Subcutaneous abdominal adipose tissue (tissue), 5 donors: ENCODE results near the gene PAM.

ENCODE experiments used
- H3K27ac ChIP-seq: one replicate; pipeline ENCODE4 v1.7.0; 2013; ENCODE audit warnings: low read depth, mild to moderate bottlenecking, inconsistent platforms, low read length, moderate library complexity
- H3K27me3 ChIP-seq, 5 donors: one replicate each; pipeline ENCODE4 v1.7.0; 2013; ENCODE audit warnings: low read length in 5 of 5, inconsistent platforms in 1 of 5; ENCODE audit not compliant: control insufficient read depth in 5 of 5, insufficient read depth in 4 of 5
- H3K36me3 ChIP-seq, 5 donors: one replicate each; pipeline ENCODE4 v1.7.0; 2013; ENCODE audit warnings: low read length in 5 of 5; ENCODE audit not compliant: control insufficient read depth in 5 of 5, insufficient read depth in 5 of 5
- H3K4me1 ChIP-seq, 5 donors: one replicate each; pipeline ENCODE4 v1.7.0; 2013; ENCODE audit warnings: low read length in 5 of 5, mild to moderate bottlenecking in 3 of 5, moderate library complexity in 1 of 5; ENCODE audit not compliant: control insufficient read depth in 5 of 5, insufficient read depth in 5 of 5
- H3K4me3 ChIP-seq, 5 donors: one replicate each; pipeline ENCODE4 v1.7.0; 2013; ENCODE audit warnings: low read length in 5 of 5, low read depth in 1 of 5
- H3K9ac ChIP-seq, 5 donors: one replicate each; pipeline ENCODE4 v1.7.0; 2013; ENCODE audit warnings: low read length in 5 of 5, mild to moderate bottlenecking in 4 of 5, moderate library complexity in 3 of 5
- H3K9me3 ChIP-seq, 5 donors: one replicate each; pipeline ENCODE4 v1.7.0; 2013; ENCODE audit warnings: low read length in 5 of 5; ENCODE audit not compliant: control insufficient read depth in 5 of 5
- donor health status: healthy.
- donor health status: healthy.
- donor health status: healthy.
- donor health status: healthy.
- donor health status: healthy.

Gene PAM

DNA sequence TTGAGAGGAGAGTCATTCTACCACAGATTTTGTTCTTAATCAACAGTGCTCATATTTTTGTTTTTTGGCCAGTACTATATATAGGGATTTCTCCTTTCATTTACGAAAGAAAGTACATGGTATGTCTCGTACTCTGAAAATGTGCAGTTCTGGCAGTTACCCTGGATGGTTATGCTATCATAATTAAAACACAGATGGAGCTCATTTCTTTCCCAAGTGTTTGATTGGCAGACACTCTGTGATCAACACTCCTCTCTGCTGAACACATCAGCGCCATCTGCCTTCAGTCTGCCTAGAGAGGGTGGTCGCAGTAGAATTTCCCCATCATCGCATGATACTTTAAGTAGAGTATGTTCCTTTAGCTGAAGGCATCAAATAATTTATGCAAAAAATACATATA lies 64.5 kb downstream of the PAM start:
- H3K27me3 ChIP-seq, result no peaks in the 10 kb centered on the region
- no peaks in the 10 kb centered on the region for H3K36me3 ChIP-seq
- no peak overlapping the region for H3K9ac ChIP-seq
- no peaks in the 10 kb centered on the region for H3K9me3 ChIP-seq
- H3K27ac ChIP-seq, result no peak overlapping the region
- H3K4me1 ChIP-seq, result peaks cover 0 to 12% (median 5%) of the 10 kb centered on the region in 5 donors
- H3K4me3 ChIP-seq, result no peak overlapping the region

GRCh38 chr5:102823441-102823874 lies 68.4 kb downstream of the PAM start:
- Histone ChIP-seq H3K4me1 (peaks cover 0 to 3% (median 0%) of the 10 kb centered on the region in 5 donors), H3K4me3 (no peak overlapping the region), H3K27me3 (no peaks in the 10 kb centered on the region), H3K9me3 (no peaks in the 10 kb centered on the region), H3K36me3 (no peaks in the 10 kb centered on the region), H3K9ac (no peak overlapping the region), H3K27ac (no peak overlapping the region)

- Histone ChIP-seq H3K4me3 (no peak overlapping the region), H3K4me1 (peaks cover 0 to 3% (median 0%) of the 10 kb centered on the region in 5 donors), H3K9ac (no peak overlapping the region), H3K27ac (no peak overlapping the region), H3K27me3 (no peaks in the 10 kb centered on the region), H3K36me3 (no peaks in the 10 kb centered on the region), H3K9me3 (no peaks in the 10 kb centered on the region)
Observed at GRCh38 chr5:102826629-102827028, 71.5 kb downstream of the PAM start.

GRCh38 chr5:102830241-102830640 lies 75.1 kb downstream of the PAM start:
- no peak overlapping the region for H3K9ac ChIP-seq
- no peak overlapping the region for H3K4me3 ChIP-seq
- H3K27ac ChIP-seq, result no peak overlapping the region
- no peaks in the 10 kb centered on the region for H3K9me3 ChIP-seq
- peaks cover 0 to 3% (median 0%) of the 10 kb centered on the region in 5 donors for H3K4me1 ChIP-seq
- H3K27me3 ChIP-seq, result no peaks in the 10 kb centered on the region
- no peaks in the 10 kb centered on the region for H3K36me3 ChIP-seq

GRCh38 chr5:102832445-102832844 lies 77.3 kb downstream of the PAM start:
- peaks cover 0 to 8% (median 6%) of the 10 kb centered on the region in 5 donors for H3K4me1 ChIP-seq
- H3K9ac ChIP-seq, result no peak overlapping the region
- H3K27ac ChIP-seq, result no peak overlapping the region
- H3K9me3 ChIP-seq, result no peaks in the 10 kb centered on the region
- H3K36me3 ChIP-seq, result no peaks in the 10 kb centered on the region
- H3K27me3 ChIP-seq, result no peaks in the 10 kb centered on the region
- no peak overlapping the region for H3K4me3 ChIP-seq

DNA sequence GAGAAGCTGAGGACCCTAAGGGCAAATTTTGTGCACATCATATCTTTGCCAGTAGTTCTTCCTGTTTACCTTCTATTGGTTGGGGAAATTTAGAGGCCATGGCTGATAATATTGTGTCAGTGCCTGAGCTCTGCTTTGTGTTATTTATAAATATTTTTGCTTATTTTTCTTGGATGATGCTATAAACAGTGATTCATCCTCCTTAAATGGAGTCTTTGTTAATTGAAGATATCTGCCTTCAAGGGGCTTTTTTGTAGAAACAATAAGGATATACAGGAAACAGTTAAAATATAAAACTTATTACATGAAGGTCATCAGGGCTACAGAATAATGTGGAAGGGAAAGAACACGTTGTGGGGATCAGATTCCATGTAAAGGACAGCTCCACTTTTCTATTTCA lies 78.0 kb downstream of the PAM start:
- Histone ChIP-seq H3K27ac (no peak overlapping the region), H3K27me3 (no peaks in the 10 kb centered on the region), H3K36me3 (no peaks in the 10 kb centered on the region), H3K4me3 (no peak overlapping the region), H3K9ac (no peak overlapping the region), H3K4me1 (peaks cover 0 to 8% (median 6%) of the 10 kb centered on the region in 5 donors), H3K9me3 (no peaks in the 10 kb centered on the region)

DNA sequence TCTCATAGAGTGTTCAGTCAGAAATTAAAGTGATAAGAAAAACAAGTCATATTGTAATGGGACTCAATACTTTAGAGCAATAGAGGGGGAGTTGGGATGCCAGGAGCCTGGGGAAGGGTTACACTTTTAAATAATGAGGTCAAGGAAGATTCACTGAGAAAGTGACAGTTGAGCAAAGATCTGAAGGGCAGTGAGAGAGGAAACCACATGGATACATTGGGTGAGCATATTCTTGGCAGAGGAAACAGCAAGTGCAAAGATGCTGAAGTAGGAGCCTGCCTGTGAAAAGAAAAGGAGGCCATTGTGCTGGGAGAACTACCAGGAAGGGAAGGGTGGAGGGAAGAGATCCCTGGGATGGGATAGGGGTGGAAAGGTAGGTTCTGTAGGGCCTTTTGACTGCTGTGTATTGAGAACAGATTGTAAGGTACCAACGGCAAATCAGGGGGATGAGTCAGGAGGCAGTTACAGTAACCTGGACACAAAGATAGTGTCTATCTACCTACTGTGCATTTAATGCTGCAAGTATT lies 79.4 kb downstream of the PAM start:
- no peaks in the 10 kb centered on the region for H3K36me3 ChIP-seq

DNA sequence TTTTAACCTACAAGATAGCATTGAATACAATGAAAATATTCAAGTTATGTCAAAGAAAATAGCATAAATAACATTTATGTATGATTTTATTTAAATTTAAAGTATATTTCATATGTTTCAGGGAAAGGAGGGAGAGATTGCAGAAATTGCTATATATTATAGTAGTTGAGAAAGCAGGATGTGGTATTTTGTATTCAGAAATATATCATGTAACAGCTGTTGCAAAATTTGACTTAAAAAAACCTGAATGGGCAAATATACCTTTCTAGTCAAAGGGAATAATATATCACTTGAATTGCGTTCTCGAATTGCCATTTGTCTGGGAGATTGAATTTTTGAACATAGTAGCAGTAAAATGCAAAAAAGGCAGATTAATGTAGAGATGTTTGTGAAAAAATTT lies 80.6 kb downstream of the PAM start:
- H3K36me3 ChIP-seq, result no peaks in the 10 kb centered on the region

More for the DNA sequence above, 79.4 kb downstream of the PAM start:
- Histone ChIP-seq H3K4me1 (peaks cover 0 to 8% (median 6%) of the 10 kb centered on the region in 5 donors), H3K27ac (no peak overlapping the region), H3K9me3 (no peaks in the 10 kb centered on the region), H3K4me3 (no peak overlapping the region), H3K9ac (no peak overlapping the region), H3K27me3 (no peaks in the 10 kb centered on the region)

GRCh38 chr5:102841021-102841420 lies 85.9 kb downstream of the PAM start:
- H3K27me3 ChIP-seq, result no peaks in the 10 kb centered on the region
- no peak overlapping the region for H3K4me3 ChIP-seq
- peaks cover 0 to 8% (median 6%) of the 10 kb centered on the region in 5 donors for H3K4me1 ChIP-seq
- H3K27ac ChIP-seq, result no peak overlapping the region
- no peak overlapping the region for H3K9ac ChIP-seq
- H3K36me3 ChIP-seq, result no peaks in the 10 kb centered on the region
- no peaks in the 10 kb centered on the region for H3K9me3 ChIP-seq

More for the DNA sequence above, 80.6 kb downstream of the PAM start:
- peaks cover 0 to 8% (median 6%) of the 10 kb centered on the region in 5 donors for H3K4me1 ChIP-seq
- no peaks in the 10 kb centered on the region for H3K27me3 ChIP-seq
- no peaks in the 10 kb centered on the region for H3K9me3 ChIP-seq
- H3K27ac ChIP-seq, result no peak overlapping the region
- H3K9ac ChIP-seq, result no peak overlapping the region
- no peak overlapping the region for H3K4me3 ChIP-seq

- Histone ChIP-seq H3K27me3 (no peaks in the 10 kb centered on the region), H3K4me3 (no peak overlapping the region), H3K9me3 (no peaks in the 10 kb centered on the region), H3K4me1 (no peaks in the 10 kb centered on the region), H3K36me3 (peaks cover 0 to 5% (median 0%) of the 10 kb centered on the region in 5 donors), H3K9ac (no peak overlapping the region), H3K27ac (no peak overlapping the region)
Observed at GRCh38 chr5:102843997-102844396, 88.9 kb downstream of the PAM start.
